Keratinocyte (primary cell): ENCODE data around the gene PTPRD.

Experiments
- EZH2 ChIP-seq: IDR thresholded peaks from one replicate; pipeline ENCODE4 v1.6.1; 2012; ENCODE audit warnings: inconsistent platforms, mild to moderate bottlenecking, low read length, moderate library complexity
- TF ChIP-seq, protein P1 (sequence below), 3 experiments: IDR thresholded peaks in 1 of 3; conservative IDR thresholded peaks in 1 of 3; optimal IDR thresholded peaks in 1 of 3; 2 replicates in 2 of 3; 3 replicates in 1 of 3; pipeline versions ENCODE3 to v1.5.1; 2011; ENCODE audit warnings: low read length in 3 of 3, mild to moderate bottlenecking in 3 of 3, moderate library complexity in 2 of 3, control low read depth in 1 of 3, inconsistent platforms in 1 of 3; ENCODE audit not compliant: insufficient read depth in 2 of 3; ENCODE audit errors: extremely low read depth in 1 of 3

DNA sequence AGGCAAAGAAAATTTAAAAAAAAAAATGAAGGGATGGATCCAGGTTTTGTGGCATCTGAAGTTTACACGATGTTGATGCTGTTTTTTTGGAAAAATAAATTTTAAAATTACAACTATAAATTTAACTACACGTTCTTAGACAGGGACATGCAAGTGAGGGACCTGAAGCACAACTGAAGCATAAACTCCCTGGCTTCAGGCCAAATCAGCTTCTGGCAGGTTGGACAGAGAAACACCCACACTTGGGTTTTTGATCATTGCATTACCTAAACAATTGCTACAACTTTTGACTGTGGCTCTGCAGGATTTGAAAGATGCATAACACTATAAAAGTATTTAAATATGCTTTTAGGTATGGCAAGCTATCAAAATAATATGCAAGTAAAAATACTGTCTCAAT lies 1494.9 kb downstream of the PTPRD start:
- TF ChIP-seq, protein P1, sequence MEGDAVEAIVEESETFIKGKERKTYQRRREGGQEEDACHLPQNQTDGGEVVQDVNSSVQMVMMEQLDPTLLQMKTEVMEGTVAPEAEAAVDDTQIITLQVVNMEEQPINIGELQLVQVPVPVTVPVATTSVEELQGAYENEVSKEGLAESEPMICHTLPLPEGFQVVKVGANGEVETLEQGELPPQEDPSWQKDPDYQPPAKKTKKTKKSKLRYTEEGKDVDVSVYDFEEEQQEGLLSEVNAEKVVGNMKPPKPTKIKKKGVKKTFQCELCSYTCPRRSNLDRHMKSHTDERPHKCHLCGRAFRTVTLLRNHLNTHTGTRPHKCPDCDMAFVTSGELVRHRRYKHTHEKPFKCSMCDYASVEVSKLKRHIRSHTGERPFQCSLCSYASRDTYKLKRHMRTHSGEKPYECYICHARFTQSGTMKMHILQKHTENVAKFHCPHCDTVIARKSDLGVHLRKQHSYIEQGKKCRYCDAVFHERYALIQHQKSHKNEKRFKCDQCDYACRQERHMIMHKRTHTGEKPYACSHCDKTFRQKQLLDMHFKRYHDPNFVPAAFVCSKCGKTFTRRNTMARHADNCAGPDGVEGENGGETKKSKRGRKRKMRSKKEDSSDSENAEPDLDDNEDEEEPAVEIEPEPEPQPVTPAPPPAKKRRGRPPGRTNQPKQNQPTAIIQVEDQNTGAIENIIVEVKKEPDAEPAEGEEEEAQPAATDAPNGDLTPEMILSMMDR (optimal IDR thresholded peaks at IDR 0.05 in 1 of 3, IDR thresholded peaks at IDR 0.05 in 1 of 3, conservative IDR thresholded peaks at IDR 0.05 in 1 of 3; ENCODE audit: extremely low read depth in 1 of 3, insufficient read depth in 2 of 3, low read length in 3 of 3) = no peak
- no peak for TF ChIP-seq EZH2
